SU-DHL-6 (cell line): Measurements from ENCODE around the gene CFAP141.

ENCODE experiments used
- CTCF ChIP-seq: fragments of 200-600 bp; sonication (generic); IDR thresholded peaks from one replicate; pipeline ENCODE4 v1.5.1; 2017; ENCODE audit warnings: antibody characterized with exemption, mild to moderate bottlenecking, low read length, moderate library complexity; ENCODE audit not compliant: insufficient read depth, poor library complexity, severe bottlenecking
- EZH2phosphoT487 ChIP-seq: fragments of 200-600 bp; sonication (generic), shearing (Covaris generic); conservative IDR thresholded peaks from 2 replicates; pipeline ENCODE4 v1.6.1; 2018; ENCODE audit warnings: mild to moderate bottlenecking, antibody characterized with exemption, low read length, moderate library complexity, mixed read lengths

GRCh38 chr1:154170547-154171222 is 35.4 kb downstream of the CFAP141 start:
- no peak for TF ChIP-seq CTCF
- TF ChIP-seq EZH2phosphoT487: no peak
